ENCODE measurements around the gene SPAG16. TPM values are rescaled to one million over a fixed set of nuclear protein-coding genes. Genes with fewer than 3 reads are reported as not detected.
A peak's percentile ranks its signal among the peaks of the same experiment; 100 is the strongest.

Gene SPAG16
- total RNA-seq, 1 experiment from 2014 or later: 50.9 TPM

DNA sequence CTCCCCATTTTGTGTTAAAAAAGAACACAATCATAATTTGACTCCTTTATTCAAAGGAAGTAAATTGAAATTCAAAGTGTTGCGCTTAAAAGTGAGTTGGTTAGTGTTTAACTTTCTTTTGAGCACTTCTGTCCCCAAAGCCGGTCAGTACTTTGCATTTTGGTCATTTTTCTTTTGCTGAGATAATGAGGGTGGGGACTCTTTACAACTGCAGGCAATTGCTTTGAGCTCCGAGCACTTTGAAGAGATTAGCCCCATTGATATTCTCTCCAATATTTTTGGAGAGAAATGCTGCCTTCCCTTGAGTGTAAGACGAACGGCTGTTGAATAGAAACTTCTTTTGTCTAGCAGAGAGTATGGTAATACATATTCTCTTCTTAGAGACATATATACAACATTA lies 885.0 kb downstream of the SPAG16 start:
- no peak for DNase-seq (ENCODE audit: low spot score)

DNA sequence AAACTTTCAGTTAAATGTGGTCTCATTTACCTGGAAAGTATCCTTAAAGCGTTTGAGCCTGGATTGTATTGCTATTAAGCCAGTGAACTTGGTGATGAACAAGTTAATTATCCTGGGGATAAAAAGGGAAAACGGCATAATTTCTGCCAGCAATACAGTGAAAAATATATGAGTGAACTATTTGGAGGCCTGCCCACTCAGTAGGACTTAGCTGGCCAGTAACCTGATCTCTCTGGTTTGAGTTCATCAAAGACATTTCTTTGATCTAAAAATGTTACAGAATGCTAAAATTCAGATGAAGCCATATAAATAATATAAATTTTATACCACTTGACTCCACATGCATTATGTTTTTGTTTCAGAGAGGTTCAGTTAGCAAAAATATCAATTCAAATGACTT lies 885.5 kb downstream of the SPAG16 start:
- DNase-seq (ENCODE audit: low spot score): no peak

DNA sequence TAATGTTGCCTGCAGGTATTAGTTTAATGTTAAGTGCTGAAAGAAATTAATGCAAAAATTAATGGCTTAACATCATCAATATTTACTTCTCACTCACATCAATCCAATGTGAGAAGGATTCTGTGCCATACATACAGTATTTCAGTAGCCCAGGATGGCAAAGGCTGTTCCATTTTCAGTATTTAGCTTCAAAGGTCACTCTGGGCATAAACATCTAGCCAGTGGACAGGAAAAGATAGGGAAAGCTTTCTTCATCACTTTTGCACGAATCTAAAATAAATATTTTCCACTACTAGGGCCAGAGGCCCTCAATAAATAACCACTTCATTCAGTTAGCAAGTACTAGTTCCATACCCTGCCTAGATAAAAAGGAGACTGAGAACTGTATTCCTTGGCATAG lies 890.3 kb downstream of the SPAG16 start:
- DNase-seq (ENCODE audit: low spot score): no peak

DNA sequence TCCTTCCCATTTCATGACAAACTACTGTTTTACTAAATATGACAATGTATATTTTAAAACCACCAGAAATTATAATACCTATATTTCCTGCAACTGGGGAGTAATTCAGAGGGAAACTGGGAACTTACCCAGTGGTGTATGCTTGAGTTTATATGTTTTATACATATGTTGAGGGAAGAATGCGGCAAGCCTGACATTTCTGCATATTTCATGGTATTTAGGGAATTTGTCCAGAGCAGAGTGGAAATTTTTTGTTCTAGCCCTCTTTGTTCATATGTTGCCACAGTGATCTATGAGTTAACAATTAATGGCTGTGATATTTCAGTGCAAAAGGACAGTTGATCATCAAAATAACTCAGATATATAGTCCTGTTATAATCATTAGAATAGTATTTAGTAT lies 895.8 kb downstream of the SPAG16 start:
- DNase-seq (ENCODE audit: low spot score): no peak

DNA sequence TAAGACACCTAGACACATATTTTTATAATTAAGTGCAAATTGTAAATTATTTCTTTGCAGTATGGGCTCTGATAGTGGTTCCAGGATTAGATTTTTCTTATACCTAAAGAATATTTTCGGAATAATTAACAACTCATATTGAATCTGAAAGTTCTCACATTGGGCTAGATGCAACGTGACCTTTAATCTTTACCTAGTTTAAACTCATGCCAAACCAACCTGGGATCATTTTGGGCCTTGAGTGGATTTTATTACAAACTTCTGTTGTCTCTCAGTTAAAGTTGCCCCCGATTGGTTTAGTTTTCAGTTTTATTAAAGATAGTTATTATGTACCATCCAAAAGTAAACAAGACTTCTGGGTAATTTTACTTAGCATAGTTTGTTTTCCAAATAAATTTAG lies 896.4 kb downstream of the SPAG16 start:
- no peak for DNase-seq (ENCODE audit: low spot score)

DNA sequence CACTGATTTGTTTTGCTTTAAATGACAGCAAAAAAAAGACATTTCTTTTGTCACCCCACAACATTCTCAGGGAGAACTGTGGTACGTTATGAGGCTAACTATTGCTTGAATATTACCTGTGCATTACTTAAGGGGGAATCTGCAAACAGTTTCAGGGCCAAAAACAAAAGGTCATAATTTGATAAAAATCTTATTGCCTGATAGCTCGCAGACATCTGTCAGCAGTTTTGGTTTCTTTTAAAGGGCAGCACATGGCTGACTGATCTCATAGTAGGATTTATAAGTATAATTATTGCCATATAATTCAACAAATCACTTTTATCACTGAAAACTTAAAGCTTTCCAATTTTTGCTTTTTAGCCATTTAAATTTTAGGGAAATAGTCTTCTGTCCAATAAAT lies 900.2 kb downstream of the SPAG16 start:
- DNase-seq (ENCODE audit: low spot score): no peak

DNA sequence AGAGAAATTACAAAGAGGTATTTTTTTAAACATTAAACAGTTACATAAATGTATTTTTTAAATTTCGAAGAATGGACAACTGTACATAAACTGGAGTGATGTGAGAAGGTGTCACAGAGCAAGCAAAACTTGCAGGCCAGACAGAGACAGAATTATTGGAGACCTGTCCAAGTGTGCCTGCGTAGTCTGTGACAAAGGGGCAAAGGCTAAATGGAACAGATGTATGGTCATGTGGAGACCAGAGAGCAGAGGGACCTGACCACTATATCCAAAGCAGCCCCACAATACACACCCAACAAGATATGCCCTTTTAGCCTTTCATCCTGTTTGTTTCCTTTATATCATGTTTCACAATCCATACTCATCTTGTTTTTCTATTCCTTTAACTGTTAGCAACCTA lies 901.3 kb downstream of the SPAG16 start:
- DNase-seq (ENCODE audit: low spot score): no peak

DNA sequence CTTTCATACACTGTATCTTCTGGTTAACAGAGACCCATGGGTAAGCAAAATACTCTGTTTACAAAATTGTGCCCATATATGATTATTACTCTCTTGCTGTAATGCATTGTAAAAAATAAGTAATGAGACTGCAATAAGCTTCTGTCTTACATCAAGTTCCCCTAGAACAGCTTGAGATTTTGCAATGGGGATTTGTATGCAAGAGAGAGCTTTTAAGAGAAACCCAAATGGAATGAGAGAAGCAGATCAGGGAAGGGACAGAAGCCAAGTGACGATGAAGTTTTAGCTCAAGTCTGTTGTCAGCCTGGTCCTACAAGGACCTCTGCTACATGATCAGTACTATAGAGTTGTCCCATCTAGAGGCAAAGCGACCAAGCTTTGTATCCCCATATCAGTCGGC lies 908.4 kb downstream of the SPAG16 start:
- DNase-seq (ENCODE audit: low spot score): no peak

DNA sequence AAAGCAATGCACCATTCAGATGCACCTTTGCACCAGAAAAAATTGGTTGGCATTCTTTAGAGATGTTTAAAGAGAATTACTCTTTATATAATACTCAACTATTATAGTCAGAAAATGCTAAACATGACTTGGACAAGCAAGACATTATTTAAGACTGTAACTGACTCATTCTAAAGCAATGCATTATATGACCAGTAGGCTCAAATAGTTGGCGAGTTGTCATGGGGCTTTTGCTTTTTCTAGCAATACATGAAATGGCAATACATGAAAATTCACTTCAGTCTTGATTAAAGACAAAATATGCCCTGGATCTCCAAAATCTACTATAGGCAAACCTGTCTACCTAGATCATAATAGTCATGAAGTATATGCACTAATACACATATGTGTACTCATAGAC lies 909.7 kb downstream of the SPAG16 start:
- DNase-seq (ENCODE audit: low spot score): peak; percentile 78

DNA sequence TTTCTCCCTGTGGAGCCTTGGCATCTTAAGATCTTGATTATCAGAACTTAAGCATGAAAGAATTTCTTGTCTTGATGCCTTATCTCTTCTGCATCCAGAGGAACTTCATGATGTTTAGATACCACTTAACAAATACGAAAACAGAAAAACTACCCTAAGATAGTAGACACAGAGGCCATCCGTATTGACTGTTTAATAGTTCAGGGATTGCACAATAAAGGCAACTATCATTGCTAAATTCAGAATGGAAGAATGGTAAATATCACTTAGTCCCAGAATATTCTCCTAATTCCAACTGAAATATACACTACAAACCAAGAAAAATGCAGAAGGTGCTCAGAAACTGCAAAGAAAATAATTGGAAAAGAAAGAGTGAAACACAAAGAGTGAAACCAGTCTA lies 912.0 kb downstream of the SPAG16 start:
- DNase-seq (ENCODE audit: low spot score): no peak

DNA sequence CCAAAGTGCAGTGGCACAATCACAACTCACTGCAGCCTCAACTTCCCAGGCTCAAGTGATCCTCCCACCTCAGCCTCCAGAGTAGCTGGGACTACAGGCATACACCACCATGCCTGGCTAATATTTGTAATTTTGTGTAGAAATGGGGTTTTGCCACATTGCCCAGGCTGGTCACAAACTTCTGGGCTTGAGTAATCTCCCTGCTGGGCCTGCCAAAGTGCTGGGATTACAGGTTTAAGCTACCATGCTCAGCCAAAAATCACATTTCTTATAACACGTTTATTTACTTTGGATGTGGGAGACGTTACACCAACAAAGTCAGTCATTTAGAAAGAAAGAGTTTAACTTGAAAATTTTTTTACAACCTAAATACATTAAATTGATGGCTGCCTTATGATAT lies 917.6 kb downstream of the SPAG16 start:
- DNase-seq (ENCODE audit: low spot score): no peak

DNA sequence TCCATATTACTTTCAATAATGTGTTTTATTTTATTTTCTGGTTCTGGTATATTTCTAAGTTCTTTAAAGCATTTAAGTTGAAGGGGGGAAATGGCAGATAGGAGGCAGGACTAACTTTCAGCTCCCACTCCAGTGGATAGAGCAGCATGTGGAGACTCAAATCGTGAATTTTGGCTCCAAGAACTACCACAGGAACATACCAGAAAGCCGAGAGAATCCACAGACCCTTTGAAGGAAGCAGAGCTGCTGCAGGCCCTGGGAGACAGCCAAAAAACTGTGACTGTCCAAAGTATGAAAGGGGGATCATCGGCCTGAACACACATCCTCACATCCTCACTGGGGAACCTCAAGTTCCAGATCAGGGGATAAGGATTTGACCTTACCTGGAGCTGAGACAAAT lies 919.0 kb downstream of the SPAG16 start:
- no peak for DNase-seq (ENCODE audit: low spot score)

DNA sequence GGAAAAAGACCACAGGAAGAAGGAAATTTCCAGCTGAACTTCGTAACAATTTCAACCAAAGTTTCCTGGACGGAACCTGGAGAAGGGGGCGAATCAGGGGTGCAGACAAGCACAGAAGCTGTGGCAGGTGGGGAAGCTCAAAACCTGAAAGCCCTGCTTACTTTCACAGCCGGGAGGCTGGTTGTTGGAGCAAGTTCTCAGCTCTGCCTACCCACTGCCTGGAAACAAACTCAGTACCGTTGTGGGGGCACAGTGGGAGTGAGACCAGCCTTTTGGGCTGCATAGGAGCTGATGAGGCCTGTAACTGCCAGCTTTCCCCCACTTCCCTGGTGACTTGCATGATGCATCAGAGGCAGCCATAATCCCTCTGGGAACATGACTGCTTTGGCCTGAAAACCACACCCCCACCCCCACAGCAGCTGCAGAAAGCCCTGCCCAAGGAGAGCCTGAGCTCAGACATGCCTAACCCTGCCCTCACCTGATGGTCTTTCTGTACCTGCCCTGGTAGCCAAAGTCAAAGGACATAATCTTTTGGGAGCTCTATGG lies 919.6 kb downstream of the SPAG16 start:
- DNase-seq (ENCODE audit: low spot score): peak; percentile 6

DNA sequence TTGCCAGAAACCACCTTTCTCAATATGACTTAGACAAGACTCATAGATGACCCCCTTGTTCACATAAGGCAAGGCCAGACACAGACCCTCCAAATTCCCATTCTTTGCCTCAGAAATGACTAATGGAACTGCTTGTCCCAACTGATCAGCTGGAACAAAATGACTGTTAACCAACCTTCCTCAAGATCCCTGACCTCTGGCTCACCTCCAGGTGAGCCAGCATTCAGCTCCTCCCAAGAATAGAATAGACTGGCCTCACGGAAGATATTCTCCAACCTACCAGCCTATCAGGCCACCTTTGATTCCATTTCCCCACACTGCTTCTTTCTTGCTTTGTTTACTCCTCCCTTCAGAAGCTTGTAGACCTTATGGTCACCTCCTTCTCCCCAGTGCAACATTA lies 930.8 kb downstream of the SPAG16 start:
- no peak for DNase-seq (ENCODE audit: low spot score)

DNA sequence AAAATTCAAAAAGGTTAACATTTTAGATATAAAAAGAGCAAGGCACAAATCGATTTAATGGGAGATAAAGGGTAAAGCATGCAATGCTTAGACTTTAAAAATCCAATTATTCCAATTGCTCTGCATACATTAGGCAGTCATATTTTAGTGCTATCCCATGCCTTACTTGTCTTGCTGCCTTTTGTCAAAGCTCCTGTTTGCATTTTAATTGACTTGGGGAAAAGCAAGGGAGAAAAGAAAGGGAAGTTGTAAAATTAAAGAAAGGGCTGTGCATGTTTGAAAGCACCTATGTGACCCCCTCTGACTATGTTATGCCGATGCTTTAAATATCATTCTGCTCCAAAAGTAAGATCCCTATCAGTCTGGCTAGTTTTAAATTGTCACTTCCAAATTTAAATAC lies 932.9 kb downstream of the SPAG16 start:
- DNase-seq (ENCODE audit: low spot score): no peak

DNA sequence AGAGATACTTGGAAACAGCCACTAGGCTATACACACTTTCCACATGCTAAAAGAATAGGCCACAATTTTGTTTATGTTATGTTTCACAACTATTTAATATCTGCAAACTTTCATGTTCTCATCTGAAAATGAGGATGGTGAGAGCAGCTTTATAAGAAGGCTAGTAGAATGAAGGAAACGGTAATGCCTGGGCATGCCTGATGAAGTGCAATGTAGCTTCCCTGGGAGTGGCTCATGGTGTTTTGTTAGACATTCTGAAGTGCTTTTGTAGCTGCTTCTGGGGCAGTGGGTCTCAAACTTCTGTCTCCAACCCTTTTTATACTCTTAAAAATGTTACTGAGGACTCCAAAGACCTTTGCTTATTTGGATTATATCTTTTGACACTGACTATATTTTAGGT lies 933.3 kb downstream of the SPAG16 start:
- DNase-seq (ENCODE audit: low spot score): no peak

DNA sequence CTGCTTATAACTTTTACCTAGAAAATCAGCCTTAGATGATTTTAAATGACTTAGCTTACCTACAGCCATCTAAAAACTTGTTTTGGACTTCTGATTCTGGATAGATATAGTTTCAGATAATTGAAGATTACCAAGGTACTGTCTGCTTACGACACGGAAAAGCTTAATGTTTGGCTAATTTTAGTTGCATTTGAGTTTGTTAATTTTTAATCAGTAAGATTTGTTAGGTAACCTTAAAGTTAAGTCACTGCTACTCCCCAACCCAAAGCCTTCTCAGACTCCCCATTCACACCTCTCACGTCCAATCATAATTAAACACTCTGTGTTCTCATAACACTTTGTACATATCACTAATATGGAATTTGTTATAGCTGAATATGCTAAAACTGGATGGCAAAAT lies 936.0 kb downstream of the SPAG16 start:
- DNase-seq (ENCODE audit: low spot score): no peak

DNA sequence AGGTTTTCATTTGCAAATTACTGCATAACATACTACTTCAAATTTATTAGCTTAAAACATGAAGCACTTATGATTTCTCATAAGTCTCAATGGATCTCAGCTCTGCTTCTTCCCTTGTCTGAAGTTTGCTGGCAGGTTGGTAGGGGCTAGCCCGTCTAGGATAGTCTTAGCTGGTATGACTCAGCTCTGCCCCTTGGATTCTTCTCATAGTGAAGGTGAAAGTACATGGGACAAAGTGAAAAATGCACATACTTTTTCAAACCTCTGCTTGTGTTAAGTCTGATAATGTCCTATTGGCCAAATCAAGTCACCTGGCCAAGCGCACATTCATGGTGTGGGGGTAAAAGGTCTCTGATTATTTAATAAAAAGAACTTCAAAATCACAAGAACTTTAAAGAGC lies 941.8 kb downstream of the SPAG16 start:
- no peak for DNase-seq (ENCODE audit: low spot score)

DNA sequence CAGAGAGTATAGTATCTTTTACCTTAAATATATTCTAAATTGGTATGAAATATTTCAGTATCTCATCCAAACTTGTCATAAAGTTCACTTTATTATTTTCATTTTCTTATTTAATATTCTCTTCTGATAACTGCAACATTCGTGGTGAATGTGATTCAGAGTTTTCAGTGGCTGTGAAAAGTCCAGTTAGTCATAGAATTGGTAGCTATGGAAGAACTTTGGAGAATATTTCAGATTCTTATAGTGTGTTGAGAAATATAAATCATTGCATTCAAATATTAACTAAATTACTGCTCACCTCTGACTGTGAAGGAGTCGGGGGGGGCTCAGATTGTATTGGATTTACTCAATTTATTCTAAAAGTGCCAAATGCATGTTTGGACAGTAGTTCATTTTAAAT lies 948.0 kb downstream of the SPAG16 start:
- no peak for DNase-seq (ENCODE audit: low spot score)

DNA sequence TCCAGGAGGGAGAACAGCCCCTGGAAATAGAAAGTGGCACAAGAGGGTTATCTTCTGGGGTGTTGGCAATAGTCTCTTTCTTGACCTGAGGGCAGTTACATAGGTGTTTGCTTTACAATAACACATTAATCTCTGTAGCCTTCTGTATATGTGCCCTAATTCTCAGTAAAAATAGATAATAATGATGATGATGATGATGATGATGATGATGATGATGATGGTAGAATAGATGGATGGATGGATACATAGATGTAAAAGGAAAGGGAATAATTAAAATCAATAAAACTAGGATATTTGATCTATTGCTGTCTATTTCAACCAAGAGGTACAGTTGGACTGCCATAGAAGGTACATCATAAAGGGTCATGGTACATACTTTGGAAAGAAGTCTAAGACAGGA lies 948.9 kb downstream of the SPAG16 start:
- DNase-seq (ENCODE audit: low spot score): no peak

DNA sequence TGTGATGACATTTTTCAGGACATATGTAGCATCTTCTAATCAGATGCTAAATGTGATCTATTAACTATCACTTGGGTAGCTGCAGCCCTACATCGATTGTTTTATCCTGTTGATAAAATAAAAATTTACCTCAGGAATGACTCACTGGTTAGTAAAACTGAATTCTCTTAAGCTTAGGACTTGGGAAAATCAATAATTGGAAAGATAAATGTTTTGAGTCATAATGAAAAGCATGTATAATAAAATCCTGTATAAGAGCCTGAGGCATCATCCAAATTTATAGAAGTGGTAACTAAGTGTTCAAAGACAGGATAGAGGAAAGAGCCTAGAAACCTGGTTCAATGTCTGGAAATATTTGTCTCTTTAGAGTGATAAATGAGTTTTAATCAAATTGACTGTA lies 958.5 kb downstream of the SPAG16 start:
- no peak for DNase-seq (ENCODE audit: low spot score)

DNA sequence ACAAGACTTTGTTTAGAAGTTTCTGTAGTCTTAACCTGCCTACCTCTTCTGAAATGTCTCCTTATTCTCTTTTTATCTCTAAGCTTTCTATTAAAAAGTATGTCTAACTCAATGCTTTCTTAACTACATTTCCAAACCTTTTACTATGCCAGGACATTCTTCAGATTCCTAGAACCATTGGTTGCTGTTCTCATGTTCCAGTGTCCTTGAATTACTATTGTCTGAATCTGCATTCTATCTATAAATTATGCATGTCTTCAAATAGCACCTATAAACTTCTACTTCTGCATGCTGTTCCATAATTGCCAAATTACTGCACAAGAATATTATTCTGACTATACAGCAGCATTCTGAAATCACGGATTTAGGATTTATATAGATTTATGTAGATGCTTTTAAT lies 960.6 kb downstream of the SPAG16 start:
- peak; percentile 5 for DNase-seq (ENCODE audit: low spot score)

DNA sequence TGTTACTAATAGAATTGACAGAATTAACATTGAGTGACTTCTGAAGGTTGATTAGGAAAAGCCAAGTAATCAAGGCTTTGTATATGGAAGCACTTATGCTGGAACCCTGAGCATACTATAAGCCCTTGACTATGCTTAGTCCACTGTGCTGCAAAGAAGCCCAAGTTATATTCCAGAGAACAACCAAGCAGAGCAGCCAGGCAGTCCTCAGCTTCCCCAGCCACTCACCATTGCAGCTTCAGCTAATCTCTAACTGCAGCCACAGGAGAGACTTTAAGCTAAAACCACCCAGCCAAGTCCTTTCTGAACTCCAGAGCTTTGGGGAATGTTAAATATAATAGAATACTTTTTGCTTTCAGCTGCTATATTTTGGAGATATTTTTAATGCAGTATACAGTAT lies 962.2 kb downstream of the SPAG16 start:
- DNase-seq (ENCODE audit: low spot score): no peak

DNA sequence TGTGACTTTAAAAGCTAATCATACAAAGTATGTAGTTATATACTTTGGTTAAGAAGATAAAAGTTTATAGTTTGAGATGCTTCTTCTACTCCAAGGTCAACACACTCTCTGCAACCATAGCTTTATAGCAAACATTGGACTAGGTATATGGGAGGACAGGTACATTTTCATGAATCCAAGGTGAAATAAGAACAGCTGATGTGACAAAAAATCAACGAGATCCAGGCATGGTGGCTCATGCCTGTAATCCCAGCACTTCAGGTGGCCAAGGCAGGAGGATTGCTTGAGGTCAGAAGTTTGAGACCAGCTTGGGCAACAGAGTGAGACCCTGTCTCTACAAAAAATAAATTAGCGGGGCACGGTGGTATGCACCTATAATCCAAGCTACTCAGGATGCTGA lies 963.3 kb downstream of the SPAG16 start:
- no peak for DNase-seq (ENCODE audit: low spot score)

DNA sequence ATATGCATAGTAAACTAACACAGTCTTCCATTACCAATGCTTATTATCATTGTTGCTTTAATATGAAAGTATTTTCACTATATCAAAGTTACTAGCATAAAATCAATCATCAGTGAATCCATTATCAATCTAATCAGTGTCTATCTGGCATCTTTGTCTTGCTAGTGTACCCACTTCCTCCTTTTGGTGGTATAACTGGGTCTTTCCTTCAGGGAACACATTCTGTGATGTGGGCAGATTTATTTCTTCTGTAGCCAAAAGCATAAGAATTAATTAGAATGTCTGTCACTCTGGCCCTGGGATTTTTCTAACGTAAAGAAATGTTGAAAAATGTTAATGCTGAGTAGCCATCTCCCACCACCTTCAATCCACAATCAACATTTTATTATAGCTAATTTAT lies 970.8 kb downstream of the SPAG16 start:
- no peak for DNase-seq (ENCODE audit: low spot score)

Measured in A172 (cell line).